ENCODE measurements around the gene NATD1. TPM values are rescaled to one million over a fixed set of nuclear protein-coding genes. Genes with fewer than 3 reads are reported as not detected.

NATD1 gene
- total RNA-seq, 2 donors from 2014 or later, result 3.1 to 5.6 TPM

Other genes with a start within 250 kb of the NATD1 start
- 100 to 1,000 TPM; 145 to 155 TPM for gene USP22, start 210.4 kb downstream of the NATD1 start, total RNA-seq
- gene DHRS7B, start 126.4 kb downstream of the NATD1 start, total RNA-seq, result 10 to 100 TPM; 32.1 to 33.5 TPM
- gene TMEM11, start 39.2 kb downstream of the NATD1 start, total RNA-seq, result 10 to 100 TPM; 28.5 to 30.7 TPM
- 10 to 100 TPM; 74.2 to 75.8 TPM for gene MAP2K3, start 31.3 kb upstream of the NATD1 start, total RNA-seq
- gene KCNJ12, start 122.9 kb upstream of the NATD1 start, total RNA-seq, result 1 to 10 TPM in 1 of 2 donors, under 1 TPM in 1; 0.84 to 2.5 TPM